Measurements from ENCODE around the gene SLN.
A peak's percentile ranks its signal among the peaks of the same experiment; 100 is the strongest.

The SLN gene

GRCh38 chr11:107689317-107690202, 22.3 kb downstream of the SLN start:
- DNase-seq (ENCODE audit: low read depth): no peak
- no peak overlapping the region for H3K4me3 ChIP-seq (ENCODE audit: low read depth, low read length)

- no peak overlapping the region for H3K4me3 ChIP-seq (ENCODE audit: low read depth, low read length)
- DNase-seq (ENCODE audit: low read depth): no peak
Measured at GRCh38 chr11:107688322-107688918, 23.4 kb downstream of the SLN start.

- H3K4me3 ChIP-seq (ENCODE audit: low read depth, low read length): no peak overlapping the region
- DNase-seq (ENCODE audit: low read depth): no peak
Measured at GRCh38 chr11:107683807-107684206, 28.0 kb downstream of the SLN start.

GRCh38 chr11:107683061-107683460, 28.8 kb downstream of the SLN start:
- no peak for DNase-seq (ENCODE audit: low read depth)
- no peak overlapping the region for H3K4me3 ChIP-seq (ENCODE audit: low read depth, low read length)

GRCh38 chr11:107682572-107682971, 29.3 kb downstream of the SLN start:
- no peak overlapping the region for H3K4me3 ChIP-seq (ENCODE audit: low read depth, low read length)
- no peak for DNase-seq (ENCODE audit: low read depth)

- no peak for DNase-seq (ENCODE audit: low read depth)
Measured at GRCh38 chr11:107682171-107682570, 29.7 kb downstream of the SLN start.

GRCh38 chr11:107679255-107680024, 32.4 kb downstream of the SLN start:
- DNase-seq (ENCODE audit: low read depth): no peak
- no peak overlapping the region for H3K4me3 ChIP-seq (ENCODE audit: low read depth, low read length)

More at GRCh38 chr11:107682171-107682570, 29.7 kb downstream of the SLN start:
- no peak overlapping the region for H3K4me3 ChIP-seq (ENCODE audit: low read depth, low read length)

GRCh38 chr11:107678632-107678971, 33.3 kb downstream of the SLN start:
- no peak for DNase-seq (ENCODE audit: low read depth)
- no peak overlapping the region for H3K4me3 ChIP-seq (ENCODE audit: low read depth, low read length)

GRCh38 chr11:107677924-107678631, 33.8 kb downstream of the SLN start:
- no peak overlapping the region for H3K4me3 ChIP-seq (ENCODE audit: low read depth, low read length)
- no peak for DNase-seq (ENCODE audit: low read depth)

- H3K4me3 ChIP-seq (ENCODE audit: low read depth, low read length): no peak overlapping the region
- DNase-seq (ENCODE audit: low read depth): no peak
Measured at GRCh38 chr11:107676336-107677057, 35.4 kb downstream of the SLN start.

- no peak overlapping the region for H3K4me3 ChIP-seq (ENCODE audit: low read depth, low read length)
- no peak for DNase-seq (ENCODE audit: low read depth)
Measured at GRCh38 chr11:107675902-107676301, 36.0 kb downstream of the SLN start.

- no peak overlapping the region for H3K4me3 ChIP-seq (ENCODE audit: low read depth, low read length)
- no peak for DNase-seq (ENCODE audit: low read depth)
Measured at GRCh38 chr11:107669893-107670601, 41.8 kb downstream of the SLN start.

- H3K4me3 ChIP-seq (ENCODE audit: low read depth, low read length): no peak overlapping the region
- no peak for DNase-seq (ENCODE audit: low read depth)
Measured at GRCh38 chr11:107669191-107669740, 42.6 kb downstream of the SLN start.

GRCh38 chr11:107666911-107667613, 44.8 kb downstream of the SLN start:
- DNase-seq (ENCODE audit: low read depth): no peak
- H3K4me3 ChIP-seq (ENCODE audit: low read depth, low read length): no peak overlapping the region

GRCh38 chr11:107665018-107665417, 46.8 kb downstream of the SLN start:
- peak; percentile 63 for DNase-seq (ENCODE audit: low read depth)

GRCh38 chr11:107661656-107662055, 50.2 kb downstream of the SLN start:
- no peak overlapping the region for H3K4me3 ChIP-seq (ENCODE audit: low read depth, low read length)

More at GRCh38 chr11:107665018-107665417, 46.8 kb downstream of the SLN start:
- H3K4me3 ChIP-seq (ENCODE audit: low read depth, low read length): no peak overlapping the region

GRCh38 chr11:107660066-107660465, 51.8 kb downstream of the SLN start:
- no peak for DNase-seq (ENCODE audit: low read depth)
- no peak overlapping the region for H3K4me3 ChIP-seq (ENCODE audit: low read depth, low read length)

More at GRCh38 chr11:107661656-107662055, 50.2 kb downstream of the SLN start:
- no peak for DNase-seq (ENCODE audit: low read depth)

GRCh38 chr11:107659310-107659709, 52.5 kb downstream of the SLN start:
- H3K4me3 ChIP-seq (ENCODE audit: low read depth, low read length): no peak overlapping the region
- no peak for DNase-seq (ENCODE audit: low read depth)

Data from skeletal muscle cell (primary cell).